IMR-90 (cell line): ENCODE data around the gene HERC6. TPM values are rescaled to one million over a fixed set of nuclear protein-coding genes. Genes with fewer than 3 reads are reported as not detected.

Experiments used
- ATAC-seq: fragments of 200-7000 bp; cut with Tn5 transposase; 2 replicates; pipeline ENCODE4 v1.9.1; 2020; ENCODE audit warnings: low read depth, mild to moderate bottlenecking, moderate library complexity
- BruUV-seq: library from RNA; stranded (reverse); fragments of 400-500 nt; replicated peaks from 2 replicates; lab custom pipeline; 2021; lab: Mats Ljungman, UMichigan
- CTCF ChIA-PET: fragments of 300-600 bp; formaldehyde crosslinking; extraction: SDS; loops from one replicate; lab custom pipeline; 2021; ENCODE audit warnings: antibody characterized with exemption; lab: Yijun Ruan, JAX
- POLR2A ChIA-PET: fragments of 300-600 bp; sonication (Branson Sonifier 250); formaldehyde crosslinking; loops from one replicate; lab custom pipeline; 2022; ENCODE audit warnings: antibody characterized with exemption; ENCODE audit not compliant: unreplicated experiment; lab: Charles Lee
- DNase-seq: peaks from one replicate; pipeline ENCODE4 v3.0.0; 2013
- H2AFZ ChIP-seq: replicated peaks from 2 replicates; pipeline ENCODE3; 2013; ENCODE audit warnings: low read length, mild to moderate bottlenecking; ENCODE audit not compliant: poor library complexity
- H2AK5ac ChIP-seq: 2 replicates; pipeline ENCODE4 v1.6.1; 2013; ENCODE audit warnings: low read depth, low read length, inconsistent platforms
- H2AK9ac ChIP-seq: replicated peaks from 2 replicates; pipeline ENCODE3; 2013; ENCODE audit warnings: mild to moderate bottlenecking, low read depth, low read length, moderate library complexity; ENCODE audit not compliant: poor library complexity
- H2BK120ac ChIP-seq: 2 replicates; pipeline ENCODE4 v1.6.1; 2013; ENCODE audit warnings: low read depth, low read length, inconsistent platforms
- H2BK15ac ChIP-seq: 3 replicates; pipeline ENCODE4 v1.6.1; 2013; ENCODE audit warnings: low read depth, low read length, inconsistent platforms
- H2BK20ac ChIP-seq: 2 replicates; pipeline ENCODE4 v1.6.1; 2013; ENCODE audit warnings: low read depth, mild to moderate bottlenecking, inconsistent platforms, low read length, moderate library complexity
- H2BK5ac ChIP-seq: 2 replicates; pipeline ENCODE4 v1.6.1; 2013; ENCODE audit warnings: mild to moderate bottlenecking, low read depth, low read length, inconsistent platforms; ENCODE audit not compliant: poor library complexity, severe bottlenecking
- H3K14ac ChIP-seq: replicated peaks from 2 replicates; pipeline ENCODE4 v1.6.1; 2013; ENCODE audit warnings: low read depth, low read length, inconsistent platforms
- H3K18ac ChIP-seq: 2 replicates; pipeline ENCODE4 v1.6.1; 2013; ENCODE audit warnings: low read depth, low read length, control low read depth
- H3K23ac ChIP-seq: 2 replicates; pipeline ENCODE4 v1.6.1; 2013; ENCODE audit warnings: low read depth, low read length, inconsistent platforms
- H3K27ac ChIP-seq: 2 replicates; pipeline ENCODE4 v1.5.1; 2013; ENCODE audit warnings: mild to moderate bottlenecking, control low read depth, low read length; ENCODE audit not compliant: insufficient read depth
- H3K27me3 ChIP-seq: 2 replicates; pipeline ENCODE4 v1.6.1; 2013; ENCODE audit warnings: low read length; ENCODE audit not compliant: control insufficient read depth, insufficient read depth
- H3K36me3 ChIP-seq: 2 replicates; pipeline ENCODE4 v1.6.1; 2013; ENCODE audit warnings: low read length, mixed read lengths; ENCODE audit not compliant: control insufficient read depth, insufficient read depth
- H3K4ac ChIP-seq: 2 replicates; pipeline ENCODE4 v1.6.1; 2013; ENCODE audit warnings: low read depth, low read length, inconsistent platforms
- H3K4me1 ChIP-seq: 2 replicates; pipeline ENCODE4 v1.6.1; 2013; ENCODE audit warnings: low read length, mixed read lengths; ENCODE audit not compliant: control insufficient read depth, insufficient read depth
- H3K4me2 ChIP-seq: 2 replicates; pipeline ENCODE4 v1.6.1; 2013; ENCODE audit warnings: low read depth, mild to moderate bottlenecking, control low read depth, low read length, moderate library complexity
- H3K4me3 ChIP-seq: 2 replicates; pipeline ENCODE4 v1.5.1; 2013; ENCODE audit warnings: low read depth, mild to moderate bottlenecking, control low read depth, low read length, moderate library complexity; ENCODE audit not compliant: insufficient read depth
- H3K56ac ChIP-seq: 2 replicates; pipeline ENCODE4 v1.6.1; 2013; ENCODE audit warnings: low read length, inconsistent platforms; ENCODE audit not compliant: insufficient read depth; ENCODE audit errors: extremely low read depth
- H3K79me1 ChIP-seq, 2 experiments: 2 replicates each; pipeline ENCODE4 v1.6.1; 2013; ENCODE audit warnings: low read length in 2 of 2, inconsistent platforms in 1 of 2, low read depth in 1 of 2
- H3K9ac ChIP-seq: 2 replicates; pipeline ENCODE4 v1.6.1; 2013; ENCODE audit warnings: low read depth, low read length, control low read depth
- H3K9me1 ChIP-seq: 2 replicates; pipeline ENCODE4 v1.6.1; 2013; ENCODE audit warnings: low read length, inconsistent platforms; ENCODE audit not compliant: insufficient read depth
- H3K9me3 ChIP-seq: 2 replicates; pipeline ENCODE4 v1.6.1; 2013; ENCODE audit warnings: low read length; ENCODE audit not compliant: control insufficient read depth, insufficient read depth
- H4K20me1 ChIP-seq: 2 replicates; pipeline ENCODE4 v1.6.1; 2013; ENCODE audit warnings: low read length, inconsistent platforms; ENCODE audit not compliant: insufficient read depth
- H4K5ac ChIP-seq: 2 replicates; pipeline ENCODE4 v1.6.1; 2013; ENCODE audit warnings: mild to moderate bottlenecking, low read depth, low read length, control low read depth
- H4K8ac ChIP-seq, 2 experiments: 2 replicates each; pipeline ENCODE4 v1.6.1; 2013; ENCODE audit warnings: low read depth in 2 of 2, low read length in 2 of 2, control low read depth in 1 of 2, inconsistent platforms in 1 of 2
- H4K91ac ChIP-seq: 2 replicates; pipeline ENCODE4 v1.6.1; 2013; ENCODE audit warnings: low read depth, low read length, inconsistent platforms; ENCODE audit not compliant: insufficient read depth
- BHLHE40 ChIP-seq: fragments of 150-350 bp; IDR thresholded peaks from 2 replicates; pipeline ENCODE4 v1.6.1; 2016; ENCODE audit warnings: mild to moderate bottlenecking, low read depth, low read length
- CEBPB ChIP-seq: IDR thresholded peaks from 2 replicates; pipeline ENCODE4 v1.6.1; 2012; ENCODE audit warnings: low read depth, low read length, improper control_type of control experiment
- CHD1 ChIP-seq: IDR thresholded peaks from 2 replicates; pipeline ENCODE4 v1.6.1; 2012; ENCODE audit warnings: low read depth, low read length, improper control_type of control experiment
- POLR2A ChIP-seq: IDR thresholded peaks from 2 replicates; pipeline ENCODE4 v1.6.1; 2012; ENCODE audit warnings: mild to moderate bottlenecking, low read depth, low read length
- RAD21 ChIP-seq: IDR thresholded peaks from 2 replicates; pipeline ENCODE4 v1.6.1; 2012; ENCODE audit warnings: low read length, improper control_type of control experiment
- SMC3 ChIP-seq: fragments of 150-350 bp; IDR thresholded peaks from 2 replicates; pipeline ENCODE4 v1.6.1; 2016; ENCODE audit warnings: low read depth, mild to moderate bottlenecking, antibody characterized with exemption, low read length, moderate library complexity
- WGBS, 2 experiments: methylation state at CpG; one replicate each; pipeline versions ENCODE4 v1.1.5 to v1.1.7; 2013; ENCODE audit warnings: missing lambda C conversion rate in 2 of 2; ENCODE audit not compliant: insufficient read length in 1 of 2; ENCODE audit errors: extremely low coverage in 2 of 2; 5-methylcytosine and 5-hydroxymethylcytosine counted together
- dilution Hi-C: fragments of 300-500 bp; cut with HindIII; formaldehyde crosslinking; loops from one replicate; pipeline ENCODE4 v1.14.3; 2018; ENCODE audit warnings: low sequenced_read_pairs; ENCODE audit not compliant: unreplicated experiment
- in situ Hi-C: fragments of 300-500 bp; cut with MboI; formaldehyde crosslinking; loops from 3 replicates; pipeline ENCODE4 v1.14.3; 2019; ENCODE audit warnings: low sequenced_read_pairs, inconsistent platforms, mixed read lengths
- intact Hi-C: fragments of 100-400 bp; cut with micrococcal nuclease; formaldehyde crosslinking; loops from 2 replicates; pipeline ENCODE4 v1.10.0; 2022
- polyA plus RNA-seq, 3 experiments: library from polyadenylated mRNA; depleted of rRNA; stranded (reverse); fragments of >200 nt; gene quantifications; 2 replicates each; pipeline ENCODE4 v1.2.3, GENCODE V29; 2012; ENCODE audit warnings: low replicate concordance in 1 of 3
- total RNA-seq: library from RNA; depleted of rRNA; stranded (reverse); fragments of >200 nt; gene quantifications from 2 replicates; pipeline ENCODE4 v1.2.3, GENCODE V29; 2012

HERC6 gene
- total and polyA plus RNA-seq, 2 of the 4 experiments (the other 2 are of a cell fraction) = 0.53 to 1.6 TPM

GRCh38 chr4:88418411-88418810, 39.8 kb downstream of the HERC6 start:
- no peak overlapping the region for H3K23ac ChIP-seq
- H4K5ac ChIP-seq = no peak overlapping the region
- no peak overlapping the region for H2AK9ac ChIP-seq
- H3K4ac ChIP-seq = no peak overlapping the region
- no peak overlapping the region for H2BK15ac ChIP-seq
- no peak overlapping the region for H2BK20ac ChIP-seq
- no peaks in the 10 kb centered on the region for H3K79me1 ChIP-seq
- no peaks in the 10 kb centered on the region for H3K36me3 ChIP-seq
- H3K9me3 ChIP-seq = no peaks in the 10 kb centered on the region
- no peak overlapping the region for H4K8ac ChIP-seq
- BruUV-seq = no TSS peak
- H3K4me3 ChIP-seq = no peak overlapping the region
- H3K14ac ChIP-seq = no peak overlapping the region
- dilution Hi-C loops (no loop called here), in situ Hi-C loops (no loop called here), intact Hi-C loops (no loop called here)
- no peak overlapping the region for H3K4me2 ChIP-seq
- ChIA-PET POLR2A (no interaction called here), CTCF (no interaction called here)
- ATAC-seq = no peak
- DNase-seq = no peak
- no peak overlapping the region for H2BK5ac ChIP-seq
- 0% methylated on average over 1 of the region's 3 CpGs; no CpG with 5 or more reads in 1 of the 2 experiments for WGBS, 2 experiments
- H4K20me1 ChIP-seq = no peaks in the 10 kb centered on the region
- H3K27ac ChIP-seq = no peak overlapping the region
- H2AK5ac ChIP-seq = no peak overlapping the region
- no peak overlapping the region for H3K18ac ChIP-seq
- TF ChIP-seq SMC3 (no peak), CEBPB (no peak), BHLHE40 (no peak), CHD1 (no peak), RAD21 (no peak), POLR2A (no peak)
- H3K9me1 ChIP-seq = no peaks in the 10 kb centered on the region; the same call in 1 of the 2 replicates
- H3K9ac ChIP-seq = no peak overlapping the region
- no peak overlapping the region for H2AFZ ChIP-seq
- H2BK120ac ChIP-seq = no peak overlapping the region
- no peaks in the 10 kb centered on the region for H3K27me3 ChIP-seq
- H3K4me1 ChIP-seq = no peaks in the 10 kb centered on the region
- no peak overlapping the region for H4K91ac ChIP-seq
- no peak overlapping the region for H3K56ac ChIP-seq
